ENCODE results near the gene XBP1. TPM values are rescaled to one million over a fixed set of nuclear protein-coding genes. Genes with fewer than 3 reads are reported as not detected.

Gene XBP1
- total and polyA plus RNA-seq, 2 donors (not counting 3 experiments of a cell fraction or from before 2014, with no cell fraction given), result 90.4 to 102 TPM

GRCh38 chr22:28810821-28811491 is 10.6 kb upstream of the XBP1 start:
- no peaks in the 10 kb centered on the region for H3K27me3 ChIP-seq (ENCODE audit: control insufficient read depth in 2 of 2, insufficient read depth in 2 of 2, low read length in 2 of 2)
- dilution Hi-C loops (cut with MboI; ENCODE audit: extremely low pct_ligation_motif_present, low sequenced_read_pairs), result no loop called here
- peak overlapping the region; percentile 2 for H2AFZ ChIP-seq (ENCODE audit: low read depth, low read length)
- no peaks in the 10 kb centered on the region for H3K36me3 ChIP-seq (ENCODE audit: control insufficient read depth in 2 of 2, extremely low read depth in 1 of 2, insufficient read depth in 2 of 2, low read length in 2 of 2)
- ChIA-PET POLR2A (no interaction called here), CTCF (interaction anchor here (3.0 kb wide), 1 partner anchor 211 kb away, joined by 13 read pairs; no protein-coding TSS in a partner anchor)
- peak overlapping the region; percentile 43 for H3K4me2 ChIP-seq (ENCODE audit: insufficient read depth, low read length)
- DNase-seq (ENCODE audit: low read depth, low spot score) (peak; percentile 88), FAIRE-seq (peak; percentile 65)
- H3K9me3 ChIP-seq (replicated peaks; ENCODE audit: control insufficient read depth, insufficient read depth, low read length), result no peaks in the 10 kb centered on the region
- no peak overlapping the region for H3K9ac ChIP-seq (replicated peaks; ENCODE audit: extremely low read depth, insufficient read depth, low read length)
- H3K9me1 ChIP-seq (replicated peaks; ENCODE audit: control insufficient read depth, extremely low read depth, insufficient read depth, low read length), result no peaks in the 10 kb centered on the region
- H4K20me1 ChIP-seq (replicated peaks; ENCODE audit: control insufficient read depth, extremely low read depth, insufficient read depth, low read length), result no peaks in the 10 kb centered on the region
- peaks cover 10% of the 10 kb centered on the region for H3K4me1 ChIP-seq (ENCODE audit: control insufficient read depth, extremely low read depth, insufficient read depth, low read length)
- intact Hi-C loops (cut with micrococcal nuclease), result loop anchor here (1.0 kb wide), 1 partner anchor 11 kb away; the partner anchor contains the start of gene XBP1
- TF ChIP-seq JUN (IDR thresholded peaks at IDR 0.05; ENCODE audit: borderline replicate concordance, insufficient read depth, insufficient read length, low read depth), result no peak
- no peak for TF ChIP-seq FOS (IDR thresholded peaks at IDR 0.05; ENCODE audit: borderline replicate concordance, insufficient read depth, low read length)
- no peak for TF ChIP-seq GATA2 (IDR thresholded peaks at IDR 0.05; ENCODE audit: insufficient read depth, insufficient read length, low read depth, low read length)
- TF ChIP-seq, protein P1, sequence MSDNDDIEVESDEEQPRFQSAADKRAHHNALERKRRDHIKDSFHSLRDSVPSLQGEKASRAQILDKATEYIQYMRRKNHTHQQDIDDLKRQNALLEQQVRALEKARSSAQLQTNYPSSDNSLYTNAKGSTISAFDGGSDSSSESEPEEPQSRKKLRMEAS (IDR thresholded peaks at IDR 0.05; ENCODE audit: insufficient read depth, insufficient read length), result no peak
- TF ChIP-seq POLR2A (IDR thresholded peaks at IDR 0.05; ENCODE audit: low read depth, low read length), result no peak
- no peak for TF ChIP-seq POLR2AphosphoS5 (IDR thresholded peaks at IDR 0.05; ENCODE audit: insufficient read depth, low read depth, low read length)
- TF ChIP-seq EZH2 (IDR thresholded peaks at IDR 0.05; ENCODE audit: borderline replicate concordance, low read depth, low read length, severe bottlenecking), result no peak
- TF ChIP-seq, protein P2, sequence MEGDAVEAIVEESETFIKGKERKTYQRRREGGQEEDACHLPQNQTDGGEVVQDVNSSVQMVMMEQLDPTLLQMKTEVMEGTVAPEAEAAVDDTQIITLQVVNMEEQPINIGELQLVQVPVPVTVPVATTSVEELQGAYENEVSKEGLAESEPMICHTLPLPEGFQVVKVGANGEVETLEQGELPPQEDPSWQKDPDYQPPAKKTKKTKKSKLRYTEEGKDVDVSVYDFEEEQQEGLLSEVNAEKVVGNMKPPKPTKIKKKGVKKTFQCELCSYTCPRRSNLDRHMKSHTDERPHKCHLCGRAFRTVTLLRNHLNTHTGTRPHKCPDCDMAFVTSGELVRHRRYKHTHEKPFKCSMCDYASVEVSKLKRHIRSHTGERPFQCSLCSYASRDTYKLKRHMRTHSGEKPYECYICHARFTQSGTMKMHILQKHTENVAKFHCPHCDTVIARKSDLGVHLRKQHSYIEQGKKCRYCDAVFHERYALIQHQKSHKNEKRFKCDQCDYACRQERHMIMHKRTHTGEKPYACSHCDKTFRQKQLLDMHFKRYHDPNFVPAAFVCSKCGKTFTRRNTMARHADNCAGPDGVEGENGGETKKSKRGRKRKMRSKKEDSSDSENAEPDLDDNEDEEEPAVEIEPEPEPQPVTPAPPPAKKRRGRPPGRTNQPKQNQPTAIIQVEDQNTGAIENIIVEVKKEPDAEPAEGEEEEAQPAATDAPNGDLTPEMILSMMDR (IDR thresholded peaks at IDR 0.05; ENCODE audit: extremely low read depth in 1 of 2, insufficient read depth in 1 of 2, low read depth in 1 of 2, low read length in 2 of 2), result no peak
- peak overlapping the region in 1 of 3 experiments; percentile 2 for H3K4me3 ChIP-seq (replicated peaks in 1 of 3; ENCODE audit: insufficient read depth in 1 of 3, low read depth in 1 of 3, low read length in 3 of 3)
- H3K79me2 ChIP-seq (ENCODE audit: control insufficient read depth, insufficient read depth, low read length), result no peaks in the 10 kb centered on the region
- no peak overlapping the region for H3K27ac ChIP-seq (ENCODE audit: insufficient read depth, low read depth, low read length)
- no TSS peak for BruUV-seq (replicated peaks)

Measured in endothelial cell of umbilical vein (primary cell).